ENCODE data around the gene HID1. TPM values are rescaled to one million over a fixed set of nuclear protein-coding genes. Genes with fewer than 3 reads are reported as not detected.

HID1 gene
- total RNA-seq, 1 donor from 2014 or later: 36.6 TPM

DNA sequence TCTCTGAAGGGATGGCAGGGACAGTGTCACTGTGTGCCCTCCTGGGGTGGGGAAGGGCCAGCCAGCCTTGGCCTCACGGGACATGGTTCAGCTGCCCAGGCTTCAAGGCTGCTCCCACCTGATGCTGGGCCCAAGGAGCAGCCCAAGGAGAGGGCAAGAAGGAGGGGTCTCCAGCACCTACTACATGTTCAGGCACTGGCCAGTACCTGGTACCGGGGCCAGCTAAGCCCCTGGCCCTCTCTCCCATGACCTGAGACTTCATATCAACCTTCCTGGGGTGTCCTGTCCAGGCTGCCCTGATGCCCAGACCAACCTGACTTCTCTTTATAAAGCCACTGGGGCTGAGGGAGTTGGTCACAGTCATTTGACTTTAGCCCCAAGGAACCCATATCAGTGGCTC is 50.8 kb downstream of the HID1 start:
- no peak overlapping the region for H3K4me3 Mint-ChIP-seq
- H3K36me3 Mint-ChIP-seq: no peaks in the 10 kb centered on the region
- no peaks in the 10 kb centered on the region for H3K9me3 Mint-ChIP-seq
- DNase-seq (ENCODE audit: extremely low spot score, unreplicated experiment): no peak
- H3K27me3 Mint-ChIP-seq: peaks cover 56% of the 10 kb centered on the region
- no peaks in the 10 kb centered on the region for H3K4me1 Mint-ChIP-seq (ENCODE audit: unreplicated experiment)
- no peak overlapping the region for H3K27ac Mint-ChIP-seq
- TF ChIP-seq, protein P1, sequence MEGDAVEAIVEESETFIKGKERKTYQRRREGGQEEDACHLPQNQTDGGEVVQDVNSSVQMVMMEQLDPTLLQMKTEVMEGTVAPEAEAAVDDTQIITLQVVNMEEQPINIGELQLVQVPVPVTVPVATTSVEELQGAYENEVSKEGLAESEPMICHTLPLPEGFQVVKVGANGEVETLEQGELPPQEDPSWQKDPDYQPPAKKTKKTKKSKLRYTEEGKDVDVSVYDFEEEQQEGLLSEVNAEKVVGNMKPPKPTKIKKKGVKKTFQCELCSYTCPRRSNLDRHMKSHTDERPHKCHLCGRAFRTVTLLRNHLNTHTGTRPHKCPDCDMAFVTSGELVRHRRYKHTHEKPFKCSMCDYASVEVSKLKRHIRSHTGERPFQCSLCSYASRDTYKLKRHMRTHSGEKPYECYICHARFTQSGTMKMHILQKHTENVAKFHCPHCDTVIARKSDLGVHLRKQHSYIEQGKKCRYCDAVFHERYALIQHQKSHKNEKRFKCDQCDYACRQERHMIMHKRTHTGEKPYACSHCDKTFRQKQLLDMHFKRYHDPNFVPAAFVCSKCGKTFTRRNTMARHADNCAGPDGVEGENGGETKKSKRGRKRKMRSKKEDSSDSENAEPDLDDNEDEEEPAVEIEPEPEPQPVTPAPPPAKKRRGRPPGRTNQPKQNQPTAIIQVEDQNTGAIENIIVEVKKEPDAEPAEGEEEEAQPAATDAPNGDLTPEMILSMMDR (conservative IDR thresholded peaks at IDR 0.05): no peak

GRCh38 chr17:74921026-74921681 is 51.4 kb downstream of the HID1 start:
- TF ChIP-seq, protein P1 (conservative IDR thresholded peaks at IDR 0.05): no peak
- no peaks in the 10 kb centered on the region for H3K4me1 Mint-ChIP-seq (ENCODE audit: unreplicated experiment)
- no peak overlapping the region for H3K27ac Mint-ChIP-seq
- no peaks in the 10 kb centered on the region for H3K9me3 Mint-ChIP-seq
- peaks cover 52% of the 10 kb centered on the region for H3K27me3 Mint-ChIP-seq
- no peak for DNase-seq (ENCODE audit: extremely low spot score, unreplicated experiment)
- H3K36me3 Mint-ChIP-seq: no peaks in the 10 kb centered on the region
- peak overlapping the region; percentile 60 for H3K4me3 Mint-ChIP-seq

DNA sequence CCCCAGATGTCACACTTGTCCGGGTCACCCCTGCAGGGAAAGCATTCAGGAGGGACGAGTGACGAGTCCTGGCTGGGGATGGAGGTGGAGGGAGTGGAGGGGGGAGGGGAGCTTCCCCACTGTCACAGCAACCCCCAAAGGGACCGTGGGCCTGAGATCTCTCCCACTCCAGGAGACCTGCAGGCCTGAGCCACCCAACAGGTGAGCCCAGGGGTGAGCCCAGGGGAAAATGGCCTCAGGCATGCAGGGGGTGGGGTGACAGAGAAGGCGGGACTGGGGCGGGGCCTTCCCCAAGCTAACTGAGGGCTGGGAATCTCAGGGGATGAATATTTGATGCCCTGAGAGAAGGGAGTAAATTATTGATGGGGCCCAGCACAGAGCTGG is 51.9 kb downstream of the HID1 start:
- Mint-ChIP-seq H3K36me3 (no peaks in the 10 kb centered on the region), H3K27me3 (peaks cover 47% of the 10 kb centered on the region), H3K9me3 (no peaks in the 10 kb centered on the region), H3K4me1 (ENCODE audit: unreplicated experiment) (no peaks in the 10 kb centered on the region), H3K4me3 (peak overlapping the region; percentile 60), H3K27ac (no peak overlapping the region)
- no peak for DNase-seq (ENCODE audit: extremely low spot score, unreplicated experiment)
- TF ChIP-seq, protein P1 (conservative IDR thresholded peaks at IDR 0.05): no peak

DNA sequence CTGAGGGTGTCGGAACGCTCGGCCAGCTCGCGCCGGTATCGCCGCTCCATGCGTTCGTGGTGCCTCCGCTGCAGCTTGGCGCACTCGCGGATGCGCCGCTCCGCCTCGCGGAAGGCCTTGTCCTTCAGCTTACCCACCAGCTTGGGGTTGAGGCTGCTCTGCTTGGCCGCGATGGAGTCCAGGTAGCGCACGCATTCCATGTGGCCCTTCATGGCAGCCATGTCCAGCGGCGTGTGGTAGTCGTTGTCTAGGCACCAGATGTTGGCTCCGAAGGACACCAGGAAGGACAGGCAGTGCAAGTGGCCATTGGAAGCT is 52.3 kb downstream of the HID1 start:
- Mint-ChIP-seq H3K4me3 (no peak overlapping the region), H3K4me1 (ENCODE audit: unreplicated experiment) (no peaks in the 10 kb centered on the region), H3K27me3 (peaks cover 43% of the 10 kb centered on the region), H3K9me3 (no peaks in the 10 kb centered on the region), H3K36me3 (no peaks in the 10 kb centered on the region), H3K27ac (no peak overlapping the region)
- TF ChIP-seq, protein P1 (conservative IDR thresholded peaks at IDR 0.05): no peak
- DNase-seq (ENCODE audit: extremely low spot score, unreplicated experiment): no peak

- no peaks in the 10 kb centered on the region for H3K9me3 Mint-ChIP-seq
- H3K36me3 Mint-ChIP-seq: no peaks in the 10 kb centered on the region
- H3K4me3 Mint-ChIP-seq: no peak overlapping the region
- no peak for DNase-seq (ENCODE audit: extremely low spot score, unreplicated experiment)
- H3K27ac Mint-ChIP-seq: no peak overlapping the region
- peaks cover 37% of the 10 kb centered on the region for H3K27me3 Mint-ChIP-seq
- no peaks in the 10 kb centered on the region for H3K4me1 Mint-ChIP-seq (ENCODE audit: unreplicated experiment)
- TF ChIP-seq, protein P1 (conservative IDR thresholded peaks at IDR 0.05): peak; percentile 41
Observed at GRCh38 chr17:74919440-74920305, 52.9 kb downstream of the HID1 start.

Measured in type B pancreatic cell (in vitro differentiated cells).